Measurements from ENCODE around the gene DMXL2. TPM values are rescaled to one million over a fixed set of nuclear protein-coding genes. Genes with fewer than 3 reads are reported as not detected.
"Not testable (repeated sequence)": the region's sequence is repeated elsewhere in the genome, so short reads cannot be mapped to it uniquely, and the experiment has no call there.

DMXL2 gene
- 4.6 and 6.5 TPM in 2 replicates for total RNA-seq

GRCh38 chr15:51622604-51623370 is at the start of gene DMXL2:
Gene DMXL2 (minus strand): TSS chr15:51622771. CDS start chr15:51622545, 226 bp downstream.
- peak; percentile 84 for DNase-seq (ENCODE audit: low read depth in 2 of 2)

- no peak for DNase-seq (ENCODE audit: low read depth in 2 of 2)
These were observed 49.6 kb upstream of the DMXL2 start for GRCh38 chr15:51672155-51672687.

GRCh38 chr15:51669381-51669780 is 46.8 kb upstream of the DMXL2 start:
- DNase-seq (ENCODE audit: low read depth in 2 of 2), result no peak

- DNase-seq (ENCODE audit: low read depth in 2 of 2), result no peak
These were observed 45.9 kb upstream of the DMXL2 start for GRCh38 chr15:51668446-51668845.

GRCh38 chr15:51667478-51667877 is 44.9 kb upstream of the DMXL2 start:
- no peak for DNase-seq (ENCODE audit: low read depth in 2 of 2)

- no peak for DNase-seq (ENCODE audit: low read depth in 2 of 2)
These were observed 38.5 kb upstream of the DMXL2 start for GRCh38 chr15:51661072-51661471.

GRCh38 chr15:51658664-51659063 is 36.1 kb upstream of the DMXL2 start:
- no peak for DNase-seq (ENCODE audit: low read depth in 2 of 2)

GRCh38 chr15:51655401-51656057 is 33.0 kb upstream of the DMXL2 start:
- DNase-seq (ENCODE audit: low read depth in 2 of 2), result not testable (repeated sequence)

- DNase-seq (ENCODE audit: low read depth in 2 of 2), result no peak
These were observed 29.6 kb upstream of the DMXL2 start for GRCh38 chr15:51652084-51652668.

- DNase-seq (ENCODE audit: low read depth in 2 of 2), result peak; percentile 80 to 89
These were observed 27.3 kb upstream of the DMXL2 start for GRCh38 chr15:51649659-51650521.

- DNase-seq (ENCODE audit: low read depth in 2 of 2), result not testable (repeated sequence)
These were observed 26.1 kb upstream of the DMXL2 start for GRCh38 chr15:51648643-51649042.

GRCh38 chr15:51648101-51648500 is 25.5 kb upstream of the DMXL2 start:
- DNase-seq (ENCODE audit: low read depth in 2 of 2), result not testable (repeated sequence)

GRCh38 chr15:51647128-51647562 is 24.6 kb upstream of the DMXL2 start:
- peak; percentile 29 to 52 for DNase-seq (ENCODE audit: low read depth in 2 of 2)

GRCh38 chr15:51642696-51643095 is 20.1 kb upstream of the DMXL2 start:
- no peak for DNase-seq (ENCODE audit: low read depth in 2 of 2)

GRCh38 chr15:51641490-51642130 is 19.0 kb upstream of the DMXL2 start:
- DNase-seq (ENCODE audit: low read depth in 2 of 2), result no peak

- no peak for DNase-seq (ENCODE audit: low read depth in 2 of 2)
These were observed 12.1 kb upstream of the DMXL2 start for GRCh38 chr15:51634591-51635198.

GRCh38 chr15:51629612-51630011 is 7.0 kb upstream of the DMXL2 start:
- no peak for DNase-seq (ENCODE audit: low read depth in 2 of 2)

- DNase-seq (ENCODE audit: low read depth in 2 of 2), result no peak
These were observed 2.7 kb upstream of the DMXL2 start for GRCh38 chr15:51625236-51625635.

- no peak for DNase-seq (ENCODE audit: low read depth in 2 of 2)
These were observed 1.5 kb upstream of the DMXL2 start for GRCh38 chr15:51624022-51624421.

- peak; percentile 1 to 3 for DNase-seq (ENCODE audit: low read depth in 2 of 2)
These were observed 891 bp upstream of the DMXL2 start for GRCh38 chr15:51623386-51623938.

All from lung microvascular endothelial cell (primary cell).